Activated T-cell treated with anti-CD3 and anti-CD28 coated beads for 1 hour (primary cell): ENCODE results near the gene PRRX1.

ENCODE experiments used
- DNase-seq: peaks from one replicate; pipeline ENCODE4 v3.0.0-alpha.2; 2020; ENCODE audit warnings: low read depth

The PRRX1 gene

DNA sequence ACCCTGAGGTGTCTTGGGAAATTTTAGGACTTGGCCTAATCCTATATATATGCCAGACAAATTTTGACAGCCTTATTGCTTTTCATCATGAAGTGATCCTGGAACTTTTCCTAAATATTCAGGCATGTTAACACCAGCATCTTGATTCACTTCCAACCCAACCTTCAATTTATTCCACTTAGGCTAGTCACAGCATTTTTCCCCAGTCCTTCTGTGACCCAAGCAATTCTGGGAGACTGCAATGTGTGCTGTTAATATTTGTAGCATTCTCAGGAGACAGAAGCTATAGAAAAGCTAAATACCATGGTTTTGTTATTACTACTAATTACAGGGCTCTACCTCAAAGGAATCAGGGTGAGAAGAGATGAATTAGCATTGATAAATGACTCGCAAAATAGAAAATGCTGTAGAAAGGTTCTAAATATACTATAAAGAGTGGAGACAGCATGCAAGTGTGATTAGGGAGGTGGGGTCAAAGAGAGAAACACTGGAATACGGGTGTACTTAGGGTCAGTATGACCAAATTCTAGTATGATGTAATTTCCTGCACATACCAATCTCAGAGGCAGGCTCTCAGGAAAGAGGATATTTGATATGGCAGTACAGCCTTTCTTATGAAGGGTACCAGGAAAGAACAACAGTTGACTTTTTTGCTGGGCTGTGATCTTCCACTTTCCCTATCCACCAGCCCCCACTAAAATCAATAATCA lies 29.1 kb downstream of the PRRX1 start:
- no peak for DNase-seq

DNA sequence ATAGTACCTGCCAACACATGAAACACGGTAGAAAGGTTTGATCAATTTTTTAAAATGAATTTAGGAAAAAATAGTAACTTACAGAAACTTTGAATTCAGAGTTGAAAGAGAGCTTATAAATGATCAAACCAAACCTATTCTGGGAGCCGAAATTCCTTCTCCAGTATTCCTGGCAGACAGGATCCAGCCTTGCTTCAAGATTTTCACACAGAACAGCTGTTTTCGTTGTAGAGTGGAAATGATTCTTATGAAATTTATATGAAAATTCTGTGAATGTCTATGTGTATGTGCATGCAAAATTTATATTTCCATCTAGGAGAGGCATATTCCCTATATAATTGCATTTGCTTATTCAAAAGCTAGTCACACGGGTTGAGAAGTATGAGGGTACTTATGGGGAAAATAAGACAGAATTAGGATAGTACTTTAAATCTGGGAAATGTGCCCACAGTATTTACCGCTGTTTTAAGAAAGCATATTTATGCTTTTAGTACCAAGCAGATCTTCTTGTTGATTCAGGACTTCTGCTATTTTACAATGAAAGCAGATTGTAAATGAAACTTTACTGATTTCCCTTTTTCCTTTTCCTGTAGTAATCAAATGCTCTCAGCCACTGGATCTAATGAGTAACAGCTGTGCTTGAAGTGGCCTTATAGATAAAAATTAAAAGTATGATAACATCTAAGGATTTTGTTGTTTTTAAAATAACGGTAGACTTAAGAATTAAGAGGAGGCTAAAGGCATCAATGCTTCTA lies 30.4 kb downstream of the PRRX1 start:
- no peak for DNase-seq

DNA sequence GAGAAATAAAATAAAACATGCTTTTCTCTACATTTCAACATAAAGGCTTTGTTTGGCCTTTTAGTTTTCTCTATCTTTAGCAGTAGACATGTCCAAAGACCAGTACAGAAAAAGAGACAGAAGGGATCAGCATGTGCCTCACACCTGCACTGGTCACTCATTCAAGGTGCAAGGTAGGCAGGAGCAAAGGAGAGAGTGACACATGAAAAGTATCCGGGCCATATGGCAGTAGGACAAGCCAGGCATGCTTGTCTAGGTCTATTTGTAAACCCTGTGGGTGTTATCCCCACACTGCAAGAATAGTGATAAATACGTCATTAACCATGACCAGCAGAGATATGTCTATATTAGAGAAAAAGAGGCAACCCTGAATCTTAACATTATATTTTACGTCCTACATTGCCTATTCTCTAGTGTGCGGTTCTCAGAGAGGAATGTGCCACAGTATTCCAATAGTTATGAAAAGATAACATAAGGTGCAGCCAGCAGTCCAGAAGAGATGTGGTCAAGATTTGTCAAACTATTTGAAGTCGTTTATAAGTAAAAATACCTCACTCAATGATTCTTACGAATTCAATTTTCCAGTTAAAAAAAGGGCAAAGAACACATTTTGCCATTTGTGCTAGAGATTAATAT lies 32.1 kb downstream of the PRRX1 start:
- no peak for DNase-seq

DNA sequence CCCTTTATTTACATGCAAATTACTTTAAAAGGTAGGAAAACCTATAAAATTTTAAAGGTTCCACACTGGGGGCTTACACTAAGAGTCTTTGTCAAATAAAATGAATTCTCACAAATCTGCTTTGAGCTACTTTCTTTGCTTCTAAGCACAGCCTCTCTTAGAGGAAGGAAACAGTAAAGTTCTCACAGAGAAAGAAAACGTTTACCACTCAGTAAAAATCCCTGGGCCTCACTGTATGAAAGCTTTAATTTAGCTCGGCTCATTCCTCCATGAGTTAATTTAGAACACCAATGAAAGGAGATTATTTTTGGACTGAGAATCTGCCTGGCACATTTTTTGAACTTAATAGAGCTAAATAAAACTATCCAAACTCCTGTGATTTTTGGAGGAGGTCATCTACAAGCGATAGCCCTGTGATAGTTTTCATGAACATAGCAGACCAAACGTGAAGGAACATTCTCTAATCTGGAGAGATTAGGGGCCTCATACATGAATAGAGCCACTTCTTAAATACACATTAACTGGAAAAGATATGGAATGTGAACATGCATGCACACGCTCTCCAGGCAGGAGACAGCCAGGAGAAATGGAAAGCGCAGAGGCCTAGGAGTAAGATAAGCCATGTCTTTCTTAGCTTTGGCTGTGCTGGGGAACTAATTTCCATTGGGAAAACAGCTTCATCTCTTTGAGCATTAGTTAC lies 32.8 kb downstream of the PRRX1 start:
- DNase-seq = no peak

DNA sequence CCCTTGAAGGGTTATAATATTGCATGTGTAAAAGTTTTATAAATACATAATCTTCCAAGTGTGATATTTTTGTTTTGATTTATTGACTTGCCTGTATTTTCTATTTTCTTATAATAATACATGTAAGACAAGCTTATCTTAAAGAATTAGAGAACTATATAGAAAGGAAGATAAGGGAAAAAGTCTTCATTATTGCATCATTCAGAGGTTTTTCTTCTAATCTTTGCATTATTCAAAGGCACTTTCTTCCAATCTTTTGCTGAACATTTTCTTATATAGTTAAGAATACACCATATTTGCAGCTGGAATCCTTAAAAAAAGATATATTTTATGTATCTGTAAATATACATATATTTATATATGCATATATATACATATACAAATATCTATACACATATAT lies 33.4 kb downstream of the PRRX1 start:
- DNase-seq = no peak

DNA sequence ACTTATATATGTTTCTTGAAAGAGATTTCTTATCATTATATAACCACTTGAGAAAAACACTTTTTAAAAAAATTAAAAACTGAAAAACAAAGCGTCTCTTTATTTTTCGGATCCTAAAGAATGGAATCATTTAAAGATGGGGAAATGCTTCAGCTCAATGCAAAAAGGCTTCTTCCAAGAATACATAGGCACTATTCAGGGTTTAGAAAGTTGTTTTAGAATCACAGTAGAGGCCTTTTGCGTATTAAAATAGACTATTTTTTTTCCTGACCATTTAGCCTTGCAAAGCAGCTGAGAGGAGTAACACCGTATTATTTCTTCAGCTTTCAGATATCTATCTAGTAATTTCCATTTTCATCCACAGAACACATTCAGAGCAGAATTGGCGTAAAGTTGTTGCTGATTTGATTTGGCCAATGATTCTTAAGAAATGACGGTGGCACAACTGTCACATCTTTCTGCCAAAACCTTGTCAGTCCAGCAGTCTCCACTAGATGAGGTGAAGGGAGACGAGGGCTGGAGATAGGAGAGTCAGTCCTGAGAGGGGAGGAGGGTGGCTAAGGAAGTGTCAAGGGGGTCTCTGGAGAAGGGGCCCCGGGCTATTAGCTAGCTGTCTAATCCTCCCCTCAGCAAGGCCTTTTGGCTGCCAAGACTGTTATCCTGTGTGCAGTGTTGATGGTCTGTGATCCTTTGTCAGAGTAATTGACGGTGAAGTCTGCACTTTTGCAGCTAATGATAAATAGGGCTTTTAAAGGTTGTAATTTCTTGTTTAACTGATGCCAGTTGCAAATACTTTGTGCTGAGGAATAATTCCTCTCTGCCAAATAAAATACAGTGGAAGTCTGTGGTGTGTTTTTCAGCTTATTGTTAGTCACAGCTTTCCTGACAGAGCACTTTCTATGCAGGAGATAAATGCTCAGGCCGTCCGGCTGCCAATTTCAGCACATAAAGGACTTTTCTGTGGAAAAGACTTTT lies 34.7 kb downstream of the PRRX1 start:
- DNase-seq = no peak

DNA sequence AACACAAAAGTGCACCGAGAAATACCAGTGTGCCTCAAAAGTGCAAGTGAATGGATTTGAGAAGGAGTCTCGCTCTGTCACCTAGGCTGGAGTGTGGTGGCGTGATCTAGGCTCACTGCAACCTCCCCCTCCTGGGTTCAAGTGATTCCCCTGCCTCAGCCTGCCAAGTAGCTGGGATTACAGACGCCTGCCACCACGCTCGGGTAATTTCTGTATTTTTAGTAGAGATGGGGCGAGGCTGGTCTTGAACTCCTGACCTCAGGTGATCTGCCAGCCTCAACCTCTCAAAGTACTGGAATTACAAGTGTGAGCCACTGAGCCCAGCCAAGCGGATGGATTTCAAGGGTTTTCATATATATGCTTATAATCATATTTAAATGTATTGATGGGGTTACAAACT lies 35.8 kb downstream of the PRRX1 start:
- no peak for DNase-seq

DNA sequence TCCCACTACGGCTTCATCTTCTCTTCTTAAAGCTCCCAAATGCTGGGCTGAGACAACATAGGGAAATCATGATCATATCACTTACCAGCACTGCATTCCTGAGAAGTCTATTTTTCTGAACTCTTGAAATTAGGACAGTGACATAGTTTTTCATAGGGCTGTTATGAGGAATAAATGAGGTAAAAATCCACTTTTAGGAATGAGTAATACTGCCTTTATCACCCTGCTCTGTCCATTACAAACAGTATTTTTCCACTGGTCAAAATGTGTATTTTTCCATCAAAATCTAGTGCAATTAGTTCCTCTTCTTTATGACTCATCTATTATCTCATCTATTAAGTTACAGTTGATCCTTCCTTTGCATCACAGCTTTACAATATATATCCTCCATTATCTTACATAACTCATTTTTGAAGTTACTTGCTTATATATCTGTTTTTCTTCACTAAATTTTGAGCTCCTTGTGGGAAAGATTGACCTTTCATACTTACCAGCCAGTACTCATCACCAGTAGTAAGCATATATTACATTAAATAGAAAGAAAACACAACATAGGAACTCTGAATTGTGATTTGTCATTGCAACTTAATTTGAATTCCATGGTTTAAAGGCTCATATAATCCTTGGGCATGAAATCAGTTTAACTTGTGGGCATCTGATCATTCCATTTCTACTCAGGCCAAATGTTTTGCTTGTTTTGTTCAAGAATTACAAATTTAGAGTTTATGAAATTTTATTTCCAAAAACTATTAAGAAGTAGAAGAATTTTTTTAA lies 37.1 kb downstream of the PRRX1 start:
- no peak for DNase-seq

DNA sequence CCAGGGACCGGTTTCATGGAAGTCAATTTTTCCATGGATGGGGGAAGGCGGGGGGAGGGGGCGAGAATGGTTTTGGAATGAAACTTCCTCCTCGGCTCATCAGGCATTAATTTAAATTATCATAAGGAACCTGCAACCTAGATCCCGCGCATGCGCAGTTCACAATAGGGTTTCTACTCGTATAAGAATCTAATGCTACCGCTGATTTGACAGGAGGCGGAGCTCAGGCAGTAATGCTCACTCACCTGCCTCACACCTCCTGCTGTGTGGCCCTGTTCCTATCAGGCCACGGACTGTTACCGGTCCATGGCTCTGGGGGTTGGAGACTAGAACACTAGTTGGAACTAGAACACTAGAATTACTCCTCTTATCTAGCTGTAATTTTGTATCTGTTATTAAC lies 38.0 kb downstream of the PRRX1 start:
- no peak for DNase-seq

DNA sequence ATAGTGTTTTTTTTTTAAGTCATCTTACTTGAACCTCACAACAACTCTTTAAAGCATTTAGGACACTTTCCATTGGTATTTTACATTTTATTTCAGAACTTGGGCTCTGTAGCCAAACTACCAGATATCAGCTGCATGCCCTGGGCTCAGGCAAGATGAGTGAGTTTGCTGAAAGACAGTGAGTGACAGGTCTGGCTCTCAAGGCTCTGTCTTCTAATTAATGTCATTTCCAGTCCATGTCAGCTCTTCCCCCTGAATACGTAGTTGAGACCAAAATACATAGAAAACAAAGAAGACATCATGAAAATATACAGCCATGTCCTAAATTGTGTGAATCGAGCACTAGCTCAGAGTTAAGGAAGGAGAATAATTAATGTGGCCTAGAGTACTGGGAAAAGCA lies 39.7 kb downstream of the PRRX1 start:
- DNase-seq = no peak

DNA sequence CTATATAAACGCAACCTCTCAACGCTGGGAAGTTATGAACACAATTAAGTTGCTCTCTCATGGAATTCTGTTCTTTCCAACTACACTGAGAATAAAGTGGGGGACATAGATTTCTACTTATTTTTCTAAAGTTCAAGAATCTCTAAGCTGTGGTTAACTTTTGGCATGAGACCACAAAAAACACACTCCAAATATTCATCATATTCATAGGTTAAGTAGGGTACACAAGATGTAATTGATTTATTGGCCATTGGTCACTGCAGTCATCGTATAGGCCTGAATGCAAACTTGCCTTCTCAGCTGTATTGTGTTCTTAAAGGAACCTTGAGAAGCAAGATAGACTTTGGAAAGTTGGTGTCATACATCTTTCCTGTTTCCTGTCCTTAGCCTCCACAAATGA lies 40.3 kb downstream of the PRRX1 start:
- DNase-seq = no peak

DNA sequence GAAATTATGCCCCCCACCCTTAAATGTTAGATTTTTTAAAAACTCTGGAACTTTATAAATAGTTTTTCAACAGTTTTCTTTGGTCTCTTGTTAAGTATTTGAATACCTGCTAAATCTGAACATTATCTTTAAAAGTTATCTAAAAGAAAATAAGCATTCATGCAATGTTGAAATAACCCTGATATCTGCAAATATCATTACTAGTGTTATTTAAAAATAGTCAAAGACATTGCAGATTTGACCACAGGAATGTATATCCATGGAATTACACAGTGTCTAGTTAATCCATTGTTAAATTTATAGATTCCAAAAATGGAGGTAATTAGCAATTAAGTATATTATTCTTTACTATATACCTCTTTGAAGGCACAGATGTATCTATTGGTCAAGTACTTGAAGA lies 42.0 kb downstream of the PRRX1 start:
- no peak for DNase-seq

DNA sequence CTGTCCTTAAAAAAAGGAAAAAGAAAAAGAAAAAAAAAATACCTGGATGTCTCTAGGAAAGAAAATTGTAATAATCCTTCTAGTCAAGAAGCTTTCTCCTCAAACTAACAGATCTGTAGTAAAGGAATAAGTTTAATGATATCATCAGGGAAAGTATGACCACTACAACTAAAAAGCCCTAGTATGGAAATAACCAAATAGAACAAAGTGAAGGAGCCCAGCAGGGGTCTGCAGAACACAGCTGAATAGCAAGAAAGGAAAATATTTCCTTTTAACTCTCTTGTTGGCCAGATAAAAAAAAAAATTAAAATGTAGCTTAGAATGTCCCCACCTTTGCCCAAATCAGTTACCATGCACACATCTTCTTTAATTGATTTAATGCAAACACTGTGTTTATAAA lies 43.2 kb downstream of the PRRX1 start:
- DNase-seq = no peak

DNA sequence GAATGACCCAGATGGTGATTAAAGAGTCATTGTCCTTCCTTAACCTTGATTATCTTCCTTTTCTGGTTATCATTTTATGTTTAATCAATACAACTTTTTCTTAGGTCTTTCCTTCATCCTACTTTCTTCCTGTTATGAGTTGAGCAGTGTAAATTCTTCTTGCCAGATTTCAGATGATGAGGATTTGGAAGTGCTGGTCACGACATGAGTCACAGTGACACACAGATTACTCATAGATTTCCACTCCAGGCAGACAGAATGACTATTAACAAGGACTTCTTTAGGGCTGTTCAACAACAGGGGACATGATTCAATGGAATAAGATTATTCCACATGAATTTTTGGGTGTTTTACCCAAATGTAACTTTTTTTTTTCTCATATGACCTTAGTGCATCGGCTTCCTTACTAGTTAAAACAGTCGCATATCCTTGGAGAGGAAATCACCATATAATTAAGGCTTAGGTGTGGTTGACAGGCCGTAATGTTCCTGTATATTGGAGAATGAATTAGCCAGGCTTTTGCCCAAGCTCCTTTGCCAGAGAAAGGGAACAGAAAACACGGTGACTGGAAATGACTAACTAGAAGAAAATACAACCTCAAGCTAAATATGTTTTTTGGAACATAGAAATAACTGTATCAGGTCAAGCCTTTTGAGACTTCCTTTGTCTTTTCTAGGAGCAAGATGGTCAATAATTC lies 44.2 kb downstream of the PRRX1 start:
- DNase-seq = no peak

DNA sequence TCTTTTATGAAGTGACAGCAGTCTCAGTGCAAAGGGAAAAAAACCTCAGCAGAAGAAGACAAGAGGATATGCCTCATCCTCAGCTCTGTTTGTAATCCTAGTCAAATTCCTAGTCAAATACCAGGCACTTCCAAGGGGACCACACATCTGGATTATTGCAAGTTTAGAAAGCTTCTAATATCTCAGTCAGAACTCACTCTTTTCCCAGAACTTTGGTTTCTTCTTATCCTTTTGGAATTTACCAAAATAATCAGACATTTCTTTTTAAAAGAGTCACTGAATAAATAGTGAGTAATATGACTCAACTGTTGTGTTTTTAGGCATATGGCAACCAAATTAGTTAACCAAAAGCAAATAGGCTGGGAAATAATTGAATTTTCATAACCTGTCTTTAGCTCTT lies 47.8 kb downstream of the PRRX1 start:
- DNase-seq = no peak

DNA sequence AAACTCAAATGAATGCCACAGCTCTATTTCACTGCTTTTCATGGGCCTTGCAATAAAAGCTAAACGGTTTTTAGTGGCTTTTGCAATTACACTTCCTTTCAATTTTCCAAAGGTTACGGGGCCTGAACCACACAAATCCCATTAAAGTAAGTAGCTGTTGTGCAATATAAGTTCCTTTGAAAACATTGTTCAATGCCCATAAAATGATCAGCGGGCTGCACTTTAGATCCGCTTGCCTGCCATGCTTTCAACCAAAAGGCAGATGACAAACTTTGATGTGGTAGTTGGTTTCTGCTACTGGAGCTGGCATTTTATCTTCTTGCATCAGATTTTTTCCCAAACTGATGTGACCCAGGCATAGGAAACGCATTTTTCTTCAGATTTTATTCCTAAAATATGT lies 50.2 kb downstream of the PRRX1 start:
- no peak for DNase-seq

DNA sequence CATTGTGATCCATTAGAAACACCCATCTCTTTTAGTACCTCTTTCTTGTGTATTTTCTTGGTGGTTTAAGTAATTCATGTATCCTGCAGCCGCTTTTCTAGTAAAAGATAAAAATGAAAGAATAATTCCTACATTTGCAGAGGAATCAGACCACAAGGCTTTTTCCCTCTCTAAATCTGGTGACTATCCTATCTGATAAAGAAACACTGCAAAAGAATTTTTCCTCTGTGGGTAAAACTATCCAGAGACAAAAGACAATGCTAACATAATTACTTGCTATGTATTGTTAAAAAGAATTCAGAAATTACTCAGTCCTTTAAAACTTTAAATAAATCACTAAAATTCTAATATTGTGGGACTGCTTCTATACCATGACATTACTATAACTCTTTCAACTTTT lies 51.0 kb downstream of the PRRX1 start:
- no peak for DNase-seq

DNA sequence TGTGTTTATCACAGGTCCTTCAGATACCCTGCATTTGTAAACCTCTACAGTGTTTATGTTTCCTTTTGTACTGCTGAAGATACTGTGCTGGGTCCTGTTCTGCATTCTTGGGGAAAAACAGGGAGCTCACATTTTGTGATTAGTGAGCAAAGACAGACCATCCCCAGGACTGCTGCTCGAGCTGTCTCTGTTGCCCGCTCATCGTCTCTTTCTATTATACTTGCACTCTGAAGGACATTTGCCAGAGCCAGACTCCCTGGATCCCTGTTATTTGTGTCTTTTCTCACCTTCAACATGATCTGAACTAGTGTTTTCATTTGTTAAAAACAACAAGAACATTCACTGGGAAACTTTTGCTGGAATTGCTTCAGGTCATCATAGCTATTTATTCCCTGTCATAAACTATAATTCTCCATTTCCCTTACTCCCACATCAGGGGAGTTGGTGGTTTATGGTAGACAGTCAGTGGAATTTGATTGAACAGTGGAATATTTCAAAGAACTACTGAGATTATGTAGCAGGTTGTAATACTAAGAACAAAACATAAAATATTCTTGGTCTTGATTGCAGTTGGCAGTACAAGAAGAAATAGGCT lies 53.0 kb downstream of the PRRX1 start:
- no peak for DNase-seq

DNA sequence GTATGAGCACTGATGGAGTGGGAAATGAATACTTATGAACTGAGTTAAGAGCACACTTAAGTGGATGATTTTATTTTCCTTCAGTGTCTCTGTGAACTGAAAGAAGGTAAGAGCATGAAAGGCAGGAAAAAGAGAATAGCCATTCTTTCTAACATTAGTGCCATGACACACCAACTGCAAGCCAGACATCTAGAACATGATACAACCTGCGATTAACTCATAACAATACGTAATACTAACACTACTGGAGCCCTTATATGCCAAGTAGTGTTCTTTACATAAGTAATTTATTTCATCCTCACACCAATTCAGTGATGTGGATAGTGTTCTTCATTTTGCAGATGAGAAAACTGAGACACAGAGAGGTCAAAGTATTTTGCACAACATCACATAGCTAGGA lies 56.7 kb downstream of the PRRX1 start:
- no peak for DNase-seq

DNA sequence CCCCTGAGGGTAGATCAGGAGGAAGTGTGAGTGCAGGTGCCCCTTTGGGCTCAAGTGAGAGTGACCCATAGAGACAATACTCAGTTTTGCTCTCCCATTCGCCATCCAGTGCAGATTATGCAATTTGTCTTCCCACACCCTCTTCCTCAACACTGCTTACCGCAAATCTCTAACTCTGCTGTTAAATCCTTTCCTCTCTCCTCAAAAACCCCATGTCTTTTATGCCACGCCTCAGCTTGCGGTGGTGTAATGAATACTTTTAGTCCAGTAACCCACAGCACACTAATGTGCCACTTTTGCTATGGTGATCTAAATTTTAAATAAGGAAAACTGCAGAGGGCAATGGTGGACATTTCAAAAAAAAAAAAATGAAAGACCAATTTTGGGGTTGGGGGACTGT lies 57.7 kb downstream of the PRRX1 start:
- no peak for DNase-seq
